ENCODE measurements around the gene TPX2.

TPX2 gene

GRCh38 chr20:31843881-31844280 is 104.8 kb downstream of the TPX2 start:
- no peak for TF ChIP-seq ZFX (IDR thresholded peaks at IDR 0.05; ENCODE audit: borderline replicate concordance)
- no peak for TF ChIP-seq CTCF (IDR thresholded peaks at IDR 0.05)
- no peak overlapping the region for H3K27ac ChIP-seq

GRCh38 chr20:31844737-31845299 is 105.7 kb downstream of the TPX2 start:
- TF ChIP-seq CTCF (IDR thresholded peaks at IDR 0.05) (no peak), ZFX (IDR thresholded peaks at IDR 0.05; ENCODE audit: borderline replicate concordance) (no peak)
- no peak overlapping the region for H3K27ac ChIP-seq

- no peak within 1 kb of the TSS for H3K27ac ChIP-seq
- TF ChIP-seq ZFX (IDR thresholded peaks at IDR 0.05; ENCODE audit: borderline replicate concordance) = no peak
- TF ChIP-seq CTCF (IDR thresholded peaks at IDR 0.05) = no peak
Observed at GRCh38 chr20:31845300-31845863, 106.3 kb downstream of the TPX2 start, which contains the start of gene FOXS1. Gene FOXS1, minus strand, starts transcription at chr20:31845604. Its CDS starts 62 bp downstream, at chr20:31845542.

GRCh38 chr20:31846793-31847138 is 107.7 kb downstream of the TPX2 start:
- no peak overlapping the region for H3K27ac ChIP-seq
- no peak for TF ChIP-seq ZFX (IDR thresholded peaks at IDR 0.05; ENCODE audit: borderline replicate concordance)
- TF ChIP-seq CTCF (IDR thresholded peaks at IDR 0.05) = peak; percentile 72

- no peak overlapping the region for H3K27ac ChIP-seq
- TF ChIP-seq ZFX (IDR thresholded peaks at IDR 0.05; ENCODE audit: borderline replicate concordance) (no peak), CTCF (IDR thresholded peaks at IDR 0.05) (no peak)
Observed at GRCh38 chr20:31848088-31848999, 109.3 kb downstream of the TPX2 start.

GRCh38 chr20:31849306-31849930 is 110.3 kb downstream of the TPX2 start:
- H3K27ac ChIP-seq = no peak overlapping the region
- TF ChIP-seq ZFX (IDR thresholded peaks at IDR 0.05; ENCODE audit: borderline replicate concordance) = no peak
- no peak for TF ChIP-seq CTCF (IDR thresholded peaks at IDR 0.05)
